Hematopoietic multipotent progenitor cell treated with erythropoietin and hydrocortisone succinate and interleukin-3 and kit ligand, for 17 days (in vitro differentiated cells): ENCODE measurements around the gene SMIM38.

Experiments used
- DNase-seq: peaks from one replicate; pipeline ENCODE4 v3.0.0-alpha.2; 2015; ENCODE audit warnings: low spot score

Gene SMIM38

GRCh38 chr11:69203381-69203780, 47.6 kb downstream of the SMIM38 start:
- DNase-seq: no peak

GRCh38 chr11:69203901-69204245, 48.1 kb downstream of the SMIM38 start:
- no peak for DNase-seq

DNA sequence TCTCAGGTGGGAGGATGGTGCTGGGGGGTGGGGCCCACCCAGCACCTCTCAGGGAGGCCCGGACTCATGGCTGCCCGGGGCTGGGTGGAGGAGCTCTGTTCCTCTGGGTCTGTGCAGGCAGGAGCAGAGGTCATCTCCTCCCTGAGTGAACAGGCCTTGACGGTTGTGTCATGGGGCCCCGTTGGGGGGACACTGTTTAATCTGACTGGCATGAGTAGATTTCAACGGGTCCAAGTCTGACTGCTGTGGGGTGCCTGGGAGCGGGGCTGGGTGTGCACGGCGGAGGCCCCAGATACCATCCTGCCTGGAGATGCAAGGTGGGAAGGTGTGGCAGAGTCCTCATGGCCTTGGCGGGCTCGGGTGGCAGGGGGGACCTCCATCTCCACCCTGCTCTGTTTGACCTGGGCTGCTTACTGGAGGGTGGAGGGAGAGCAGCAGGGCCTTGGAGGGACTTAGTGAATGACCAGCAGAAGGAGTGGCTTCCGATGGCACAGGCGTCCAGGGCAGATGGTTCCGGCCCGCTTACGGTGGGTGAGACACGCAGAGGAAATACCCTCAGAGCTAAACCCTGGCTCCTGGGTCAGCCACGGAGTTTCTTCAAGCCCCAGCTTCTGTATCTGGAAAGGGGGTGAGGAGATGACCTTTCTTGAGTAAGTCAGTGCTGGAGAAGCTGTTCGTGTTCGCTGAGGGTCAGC, 48.7 kb downstream of the SMIM38 start:
- DNase-seq: no peak

DNA sequence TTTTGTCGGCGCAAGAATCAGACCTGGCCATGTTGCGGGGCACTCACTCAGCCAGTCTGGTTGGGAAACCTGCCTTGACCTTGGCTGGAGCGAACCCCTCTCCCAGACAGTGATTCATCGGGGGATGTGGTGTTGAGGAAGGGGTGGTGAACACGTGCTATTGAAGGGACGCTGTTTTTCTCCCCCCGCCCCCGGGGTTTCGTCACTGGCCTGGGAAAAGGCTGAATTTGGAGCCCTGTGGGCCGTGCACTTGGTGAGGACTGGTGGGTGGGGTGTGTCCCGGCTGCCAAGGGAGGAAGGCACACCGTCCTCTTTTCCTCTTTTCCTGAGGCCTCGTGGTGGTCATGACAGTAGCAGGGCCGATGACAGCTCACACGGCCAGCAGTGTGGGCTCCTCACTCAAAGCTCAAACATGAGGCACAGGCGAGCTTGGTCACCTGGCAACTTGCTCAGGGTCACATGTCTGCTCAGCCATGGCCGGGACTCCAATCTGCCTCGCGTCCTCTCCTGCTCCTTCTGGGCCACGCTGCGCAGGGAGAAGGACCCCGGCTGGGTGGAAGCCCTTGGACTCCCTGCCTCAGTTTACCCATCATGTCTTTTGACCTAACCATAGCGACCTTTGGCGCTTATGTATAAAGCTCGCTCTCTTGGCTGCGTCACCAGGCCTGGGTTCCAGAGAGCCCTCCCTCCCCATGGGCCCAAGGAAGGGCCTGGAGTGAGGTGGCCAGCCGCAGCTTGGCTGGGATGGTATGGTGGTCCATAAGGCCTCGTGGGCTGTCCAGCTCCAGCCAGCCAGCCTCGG, 49.4 kb downstream of the SMIM38 start:
- no peak for DNase-seq
